T47D (cell line): Measurements from ENCODE around the gene STARD7.

Source experiments
- DNase-seq, 2 experiments: peaks; one replicate each; pipeline versions ENCODE4 v3.0.0 to v3.0.0-alpha.2; 2011 to 2012; ENCODE audit warnings: low read depth in 1 of 2, low spot score in 1 of 2
- JUND ChIP-seq: IDR thresholded peaks from 2 replicates; pipeline ENCODE4 v1.6.1; 2012; ENCODE audit warnings: low read depth
- in situ Hi-C: cut with HindIII; loops from 2 replicates; pipeline ENCODE4 v1.10.0; 2016; ENCODE audit warnings: low sequenced_read_pairs, low pct_unique_long_range_greater_than_20kb

The STARD7 gene

DNA sequence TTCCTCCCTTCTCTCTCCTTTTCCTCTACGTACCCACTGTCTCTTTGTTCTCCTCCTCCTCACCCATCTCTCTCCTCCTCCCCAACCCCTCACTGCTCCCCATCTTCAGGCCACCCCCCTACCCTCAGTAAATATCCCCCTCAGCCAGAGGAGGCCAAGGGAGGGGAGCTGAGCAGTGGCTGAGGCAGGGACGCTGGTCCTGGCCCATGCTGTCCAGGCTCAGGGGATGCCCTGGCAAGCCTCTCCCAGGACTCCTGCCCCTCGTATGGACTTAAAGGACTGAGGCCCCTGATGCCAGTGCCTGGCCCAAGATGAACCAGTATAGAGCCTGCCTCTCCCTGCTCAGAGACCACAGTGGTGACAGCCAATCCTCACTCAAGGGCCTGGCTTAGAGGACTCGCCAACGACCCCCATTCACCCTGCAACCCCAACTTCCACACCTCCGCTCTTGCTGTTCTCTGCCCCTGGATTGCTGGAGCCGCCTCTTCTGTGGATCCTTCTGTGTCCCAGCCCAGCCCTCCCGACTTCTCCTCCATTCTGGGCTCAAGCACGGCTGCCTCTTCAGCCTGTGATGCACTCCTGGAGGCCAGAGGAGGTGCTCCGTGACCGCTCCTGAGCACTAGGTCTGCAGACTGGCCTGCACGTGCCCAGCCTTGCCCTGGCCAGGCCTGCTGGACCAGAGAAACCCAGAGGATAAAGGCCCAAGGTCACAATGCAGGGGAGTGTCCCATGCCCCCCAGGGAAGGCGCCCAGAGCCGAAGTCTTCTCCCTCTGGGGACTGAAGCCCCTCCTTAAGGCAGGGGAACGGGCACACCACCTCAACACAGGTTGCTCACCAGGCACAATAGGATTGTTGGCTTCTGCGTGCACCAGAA lies 53.9 kb downstream of the STARD7 start:
- no peak for TF ChIP-seq JUND
- DNase-seq, result no peak
- in situ Hi-C loops, result no loop called here

DNA sequence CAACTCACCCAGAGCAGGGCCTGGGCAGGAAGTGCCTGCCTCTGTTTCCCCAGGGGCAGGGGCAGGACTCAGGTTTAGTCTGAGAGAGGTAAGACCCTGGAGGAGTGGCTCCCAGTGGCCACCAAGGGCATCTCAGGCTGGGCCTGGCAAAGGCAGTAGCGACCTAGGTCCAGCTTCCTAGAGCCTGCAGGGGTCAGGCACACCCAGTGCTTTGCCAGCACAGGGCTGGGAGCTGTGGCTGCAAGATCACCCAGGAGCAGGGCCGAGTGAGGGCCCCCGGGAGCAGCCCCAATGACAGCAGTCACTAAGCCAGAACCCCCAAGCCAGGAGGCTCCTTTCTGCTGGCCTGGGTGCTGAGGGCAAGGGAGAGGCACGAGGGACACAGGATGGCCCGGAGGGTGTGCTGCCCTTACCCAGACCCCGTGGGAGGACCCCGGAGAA lies 54.6 kb downstream of the STARD7 start:
- TF ChIP-seq JUND, result no peak
- no peak for DNase-seq
- in situ Hi-C loops, result no loop called here

DNA sequence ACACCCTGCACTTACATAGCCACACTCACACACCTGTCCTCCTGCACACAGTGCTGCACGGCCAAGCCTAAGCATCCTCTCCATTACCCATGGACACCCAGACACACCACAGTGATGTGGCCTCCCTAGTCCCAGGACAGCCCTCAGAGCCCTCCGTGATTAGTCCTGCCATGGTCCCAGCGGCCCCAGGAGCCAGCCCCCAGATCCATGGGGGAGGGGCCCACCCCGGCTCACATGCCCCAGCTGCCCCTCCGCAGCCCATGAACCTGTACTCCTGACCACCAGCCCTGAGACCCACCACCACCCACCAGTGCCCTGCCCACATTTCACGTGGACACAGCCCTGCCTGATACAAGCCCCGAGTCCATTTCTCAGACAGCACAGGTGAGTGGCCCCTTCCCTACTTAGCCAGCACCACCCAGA lies 55.3 kb downstream of the STARD7 start:
- no peak for TF ChIP-seq JUND
- in situ Hi-C loops, result no loop called here
- no peak for DNase-seq

DNA sequence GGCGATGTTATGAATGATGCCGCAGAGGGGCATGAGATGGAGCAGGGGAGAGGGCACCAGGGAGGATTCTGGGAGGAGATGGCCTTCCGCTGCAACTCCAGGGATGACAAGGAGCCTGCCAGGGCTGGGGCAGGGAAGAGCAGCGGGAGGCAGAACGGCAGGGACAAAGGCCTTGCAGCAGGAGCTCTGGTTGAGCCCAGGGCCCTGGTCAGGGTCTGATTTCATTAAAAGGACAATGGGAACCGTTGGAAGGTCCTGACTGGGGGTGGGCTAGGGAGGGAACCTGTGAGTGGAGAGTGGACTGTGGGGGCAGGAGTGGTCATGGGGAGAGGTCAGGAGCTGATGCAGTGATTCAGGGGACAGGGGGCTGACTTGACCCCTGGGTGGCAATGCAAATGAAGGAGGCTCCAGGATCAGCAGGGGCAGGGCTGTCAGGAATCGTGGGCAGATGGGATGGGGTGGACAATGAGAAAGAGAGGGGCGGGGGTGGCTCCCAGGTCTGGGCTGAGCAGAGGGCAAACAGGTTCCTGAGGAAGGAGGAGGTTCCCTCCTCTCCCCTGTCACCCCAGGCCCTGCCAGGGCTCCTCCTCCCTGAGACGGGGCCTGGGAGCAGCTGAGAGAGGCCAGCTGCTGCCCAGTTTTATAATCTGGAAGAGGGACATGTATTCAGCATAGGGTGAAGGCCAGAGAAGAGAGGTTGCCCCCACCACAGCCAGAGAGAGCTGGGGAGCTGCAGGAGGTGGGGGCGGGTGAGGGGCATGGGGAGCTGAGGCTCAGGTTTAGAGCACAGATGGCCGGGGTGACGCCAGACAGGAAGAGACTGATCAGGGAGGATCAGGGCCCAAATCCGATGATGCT lies 56.1 kb downstream of the STARD7 start:
- TF ChIP-seq JUND, result no peak
- in situ Hi-C loops, result no loop called here
- no peak for DNase-seq

DNA sequence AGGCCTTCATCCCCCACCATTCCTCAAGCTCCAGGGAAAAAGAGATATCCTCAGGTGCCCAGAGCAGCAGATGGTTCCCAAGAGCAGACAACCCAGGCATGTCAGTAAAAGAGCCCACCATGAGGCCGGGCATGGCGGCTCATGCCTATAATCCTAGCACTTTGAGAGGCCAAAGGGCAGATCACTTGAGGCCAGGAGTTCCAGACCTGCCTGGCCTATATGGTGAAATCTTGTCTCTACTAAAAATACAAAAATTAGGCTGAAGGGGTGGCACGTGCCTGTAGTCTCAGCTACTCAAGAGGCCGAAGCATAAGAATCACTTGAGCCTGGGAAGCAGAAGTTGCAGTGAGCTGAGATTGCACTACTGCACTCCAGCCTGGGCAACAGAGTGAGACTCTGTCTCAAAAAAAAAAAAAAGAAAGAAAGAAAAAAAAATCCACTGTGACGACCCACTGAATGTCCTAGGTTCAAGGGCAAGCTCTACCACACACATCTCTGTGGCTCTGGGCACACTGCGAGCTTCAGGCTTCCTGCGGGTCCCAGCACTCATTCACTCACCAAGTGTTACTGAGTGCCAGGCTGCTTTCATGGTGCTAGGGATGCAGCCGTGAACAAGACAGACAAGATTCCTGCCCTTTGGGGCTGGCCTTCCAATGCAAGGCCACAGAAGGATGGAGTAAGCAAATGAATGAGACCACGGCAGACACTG lies 56.9 kb downstream of the STARD7 start:
- in situ Hi-C loops, result no loop called here
- TF ChIP-seq JUND, result no peak
- no peak for DNase-seq

DNA sequence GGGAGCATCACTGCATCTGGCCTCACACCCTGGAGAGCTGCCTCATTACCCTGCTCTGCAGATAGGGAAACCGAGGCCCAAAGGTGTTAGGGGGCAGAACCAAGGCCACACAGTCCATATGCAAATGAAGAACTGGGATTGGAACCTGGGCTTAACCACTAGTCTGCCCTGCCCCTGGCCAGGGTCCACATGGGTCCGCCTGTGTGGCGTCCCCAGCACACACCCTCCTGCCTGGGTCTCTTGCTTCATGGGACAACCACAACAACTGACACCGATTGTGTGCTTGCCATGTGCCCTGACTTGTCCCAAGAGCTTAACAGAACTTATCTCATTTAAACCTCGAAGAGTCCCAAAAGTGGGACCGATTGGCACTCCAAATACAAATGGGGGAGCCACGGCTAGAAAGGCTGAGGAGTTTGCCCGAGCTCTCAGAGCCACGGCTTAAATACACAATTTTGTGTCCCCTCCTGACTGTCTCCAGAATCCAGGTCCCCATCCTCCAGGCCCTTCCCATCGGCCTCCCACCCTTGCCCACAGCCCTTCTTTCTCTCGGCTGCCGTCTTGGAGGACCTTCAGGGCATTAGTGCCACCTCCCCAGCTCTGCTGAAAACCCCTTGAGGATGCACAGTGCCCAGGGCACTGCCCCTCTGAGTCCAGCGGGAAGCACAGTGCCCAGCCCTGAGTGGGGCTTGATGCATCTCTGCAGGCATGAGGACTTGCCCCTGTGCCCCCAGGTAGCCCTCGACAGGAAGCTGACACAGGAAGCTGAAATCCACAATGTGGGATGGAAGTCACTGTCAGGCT lies 57.6 kb downstream of the STARD7 start:
- TF ChIP-seq JUND, result no peak

DNA sequence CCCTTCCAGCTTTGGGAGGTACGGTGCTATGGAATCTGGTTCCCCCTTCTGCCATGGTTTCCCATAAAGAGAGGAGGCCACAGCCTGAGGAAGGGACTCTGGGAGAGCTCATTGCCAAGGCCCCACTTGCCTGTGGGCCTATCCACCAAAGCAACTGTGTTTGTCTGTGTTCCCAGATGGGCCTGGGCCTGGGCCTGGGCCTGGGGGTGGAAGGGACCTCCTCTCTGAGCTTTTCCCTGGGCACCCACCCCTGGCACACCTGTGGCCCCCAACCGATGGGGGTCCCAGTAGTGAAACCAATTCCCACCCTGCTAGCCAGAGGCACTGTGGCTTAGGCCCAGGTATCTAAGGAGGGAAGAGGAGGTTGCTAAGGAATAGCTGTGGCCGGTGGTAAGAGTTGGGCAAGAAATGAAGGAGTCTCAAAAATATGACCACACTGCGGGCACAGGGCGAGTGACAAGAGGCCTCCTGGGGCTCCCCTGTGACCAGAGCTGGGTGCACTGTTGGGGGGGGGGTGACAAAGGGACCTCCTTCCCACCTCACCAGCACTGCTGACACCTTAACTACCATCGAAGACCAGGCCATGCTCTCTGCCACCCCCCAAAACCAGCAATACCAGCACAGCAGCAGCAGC lies 58.5 kb downstream of the STARD7 start:
- in situ Hi-C loops, result no loop called here
- DNase-seq, result no peak
- TF ChIP-seq JUND, result no peak

More for the DNA sequence above, 57.6 kb downstream of the STARD7 start:
- in situ Hi-C loops, result no loop called here
- no peak for DNase-seq

DNA sequence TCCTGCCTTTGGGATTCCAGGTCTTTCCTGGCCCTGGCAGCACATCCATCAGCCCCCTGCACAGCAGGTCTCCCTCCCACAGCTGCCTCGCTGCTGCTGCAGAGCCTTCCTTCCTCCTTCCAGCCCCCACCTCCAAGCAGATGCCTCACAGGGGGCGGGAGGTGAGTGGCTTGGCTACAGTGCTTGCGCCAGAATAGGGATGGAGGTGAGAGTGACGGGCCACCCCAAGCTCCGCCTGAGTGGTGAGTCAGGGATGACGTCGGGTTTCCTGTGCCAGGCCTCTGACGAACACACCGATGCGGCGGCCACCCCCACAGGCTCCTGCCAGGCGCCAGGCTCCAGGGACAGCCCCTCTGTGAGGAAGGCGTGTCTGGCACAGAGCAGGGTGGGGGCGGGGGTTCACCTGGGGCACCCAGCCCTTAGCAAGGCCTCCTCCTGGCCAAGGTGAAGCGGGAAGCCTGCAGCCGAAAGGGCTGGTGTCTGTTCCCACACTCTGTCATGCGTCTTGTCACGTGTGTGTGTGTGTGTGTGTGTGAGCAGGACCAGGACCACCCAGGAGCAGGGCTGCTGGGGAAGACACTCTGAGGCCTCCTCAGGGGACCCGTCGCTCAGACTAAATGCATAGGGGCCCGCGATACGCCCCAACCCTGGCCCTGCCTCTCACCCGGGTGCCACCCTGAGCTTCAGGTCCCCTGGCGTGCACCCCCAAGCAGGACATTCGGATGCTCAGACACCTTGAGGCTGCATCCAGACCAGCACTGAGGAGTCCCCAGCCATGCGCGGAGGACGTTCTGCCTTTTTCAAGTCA lies 60.0 kb downstream of the STARD7 start:
- DNase-seq, result no peak
- TF ChIP-seq JUND, result no peak
- in situ Hi-C loops, result no loop called here

DNA sequence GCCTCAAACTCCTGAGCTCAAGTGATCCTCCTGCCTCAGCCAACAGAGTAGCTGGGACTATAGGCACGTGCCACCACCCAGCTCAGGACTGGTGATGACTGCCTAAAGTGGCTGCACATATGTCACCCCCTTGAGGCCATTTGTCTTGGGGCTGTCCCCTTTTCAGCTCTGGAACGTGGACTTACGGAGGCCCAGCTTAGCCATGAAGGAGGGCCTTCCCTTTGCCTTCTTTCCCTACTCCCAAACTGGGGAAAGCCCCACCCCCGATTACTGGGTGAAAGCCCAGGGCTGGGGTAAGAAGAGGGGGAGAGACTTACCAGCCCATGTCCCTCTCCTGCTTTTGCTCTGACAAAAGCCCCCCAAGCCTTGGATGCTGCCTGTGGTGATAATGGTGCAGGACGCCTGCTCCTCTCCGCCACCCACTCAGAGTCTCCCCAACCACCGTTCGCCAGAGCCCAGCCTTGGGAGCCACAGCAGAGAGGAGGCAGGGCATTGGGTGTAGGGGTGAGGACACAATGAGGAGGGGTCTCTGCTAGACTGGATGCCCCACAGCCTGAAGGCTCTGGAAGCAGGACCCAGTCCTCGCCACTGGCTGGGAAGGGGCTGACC lies 60.9 kb downstream of the STARD7 start:
- no peak for DNase-seq
- no peak for TF ChIP-seq JUND
- in situ Hi-C loops, result no loop called here

DNA sequence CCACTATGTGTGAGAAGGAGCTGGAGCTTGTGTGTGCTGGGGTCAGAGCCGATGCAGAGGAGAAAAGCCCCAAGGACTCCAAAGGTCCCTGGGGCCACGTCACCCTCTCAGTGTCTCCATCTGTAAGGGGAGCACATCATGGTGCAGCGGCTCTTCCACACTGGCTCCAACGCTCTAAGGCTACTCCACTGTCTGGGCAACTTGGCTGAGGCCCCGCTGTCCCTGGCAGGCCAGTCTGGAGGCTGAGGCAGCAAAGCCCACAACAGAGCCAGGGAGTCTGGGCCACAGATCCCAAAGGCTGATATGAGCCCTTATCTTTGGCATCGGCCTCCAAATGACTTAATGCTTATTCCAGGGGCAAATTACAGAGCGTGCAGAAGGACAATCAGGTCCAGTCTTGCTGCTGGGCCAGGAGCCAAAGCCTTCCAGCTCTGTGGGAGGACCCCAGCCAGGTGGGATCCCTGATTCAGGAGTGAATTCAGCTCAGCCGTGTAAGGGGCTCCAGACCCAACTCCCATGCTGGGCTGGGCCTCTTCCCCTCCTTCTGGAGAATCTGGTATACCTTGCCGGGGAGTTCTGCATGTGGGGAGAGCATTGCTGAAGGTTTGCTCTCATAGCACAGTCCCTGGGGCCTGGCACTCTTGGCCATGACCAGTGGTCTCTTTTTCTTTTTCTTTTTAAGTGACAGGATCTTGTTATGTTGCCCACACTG lies 61.6 kb downstream of the STARD7 start:
- TF ChIP-seq JUND, result no peak
- no peak for DNase-seq
- in situ Hi-C loops, result no loop called here
